ENCODE data around the gene GALR3.

DNA sequence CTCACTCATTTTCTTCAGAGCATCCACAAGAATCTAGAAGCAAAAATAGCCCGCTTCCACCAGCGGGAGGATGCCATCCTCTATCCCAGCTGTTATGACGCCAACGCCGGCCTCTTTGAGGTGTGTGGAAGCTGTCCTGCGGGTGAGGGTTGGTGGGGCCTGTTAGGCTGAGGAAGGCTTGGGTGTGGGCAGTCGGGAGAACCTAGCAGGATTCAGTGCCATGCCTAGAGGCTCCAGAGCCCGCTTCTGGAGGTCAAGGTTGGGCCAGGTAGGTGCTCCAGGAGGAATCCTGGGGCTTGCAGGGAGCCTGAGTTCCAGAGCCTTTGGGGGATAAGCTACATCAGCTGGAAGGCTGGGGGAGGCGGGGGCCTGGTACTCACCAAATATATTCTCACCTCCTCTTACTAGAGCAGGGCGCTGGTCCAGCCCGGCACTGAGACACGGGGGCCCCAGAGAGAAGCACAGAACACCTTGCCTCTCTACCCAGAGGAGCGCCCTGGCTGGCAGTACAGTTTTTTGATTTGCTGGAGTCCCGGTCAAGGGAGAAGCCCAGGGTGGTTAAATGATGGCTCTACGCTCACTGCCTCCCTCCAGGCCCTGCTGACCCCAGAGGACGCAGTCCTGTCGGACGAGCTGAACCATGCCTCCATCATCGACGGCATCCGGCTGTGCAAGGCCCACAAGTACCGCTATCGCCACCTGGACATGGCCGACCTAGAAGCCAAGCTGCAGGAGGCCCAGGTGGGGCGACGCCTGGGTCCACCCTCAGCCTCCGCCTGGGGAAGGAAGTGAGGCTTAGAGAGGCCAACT, 10.1 kb upstream of the GALR3 start:
- TF ChIP-seq, protein P1, sequence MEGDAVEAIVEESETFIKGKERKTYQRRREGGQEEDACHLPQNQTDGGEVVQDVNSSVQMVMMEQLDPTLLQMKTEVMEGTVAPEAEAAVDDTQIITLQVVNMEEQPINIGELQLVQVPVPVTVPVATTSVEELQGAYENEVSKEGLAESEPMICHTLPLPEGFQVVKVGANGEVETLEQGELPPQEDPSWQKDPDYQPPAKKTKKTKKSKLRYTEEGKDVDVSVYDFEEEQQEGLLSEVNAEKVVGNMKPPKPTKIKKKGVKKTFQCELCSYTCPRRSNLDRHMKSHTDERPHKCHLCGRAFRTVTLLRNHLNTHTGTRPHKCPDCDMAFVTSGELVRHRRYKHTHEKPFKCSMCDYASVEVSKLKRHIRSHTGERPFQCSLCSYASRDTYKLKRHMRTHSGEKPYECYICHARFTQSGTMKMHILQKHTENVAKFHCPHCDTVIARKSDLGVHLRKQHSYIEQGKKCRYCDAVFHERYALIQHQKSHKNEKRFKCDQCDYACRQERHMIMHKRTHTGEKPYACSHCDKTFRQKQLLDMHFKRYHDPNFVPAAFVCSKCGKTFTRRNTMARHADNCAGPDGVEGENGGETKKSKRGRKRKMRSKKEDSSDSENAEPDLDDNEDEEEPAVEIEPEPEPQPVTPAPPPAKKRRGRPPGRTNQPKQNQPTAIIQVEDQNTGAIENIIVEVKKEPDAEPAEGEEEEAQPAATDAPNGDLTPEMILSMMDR (IDR thresholded peaks at IDR 0.05 in 8 of 11, conservative IDR thresholded peaks at IDR 0.05 in 3 of 11), result no peak
- TF ChIP-seq POLR2AphosphoS5 (IDR thresholded peaks at IDR 0.05) (no peak), POLR2A (IDR thresholded peaks at IDR 0.05) (no peak)

Data from spleen (tissue), 7 donors.